ENCODE data around the gene SOST.

The SOST gene

GRCh38 chr17:43754947-43755346 lies 3.6 kb downstream of the SOST start:
- in situ Hi-C loops (cut with HindIII; ENCODE audit: low sequenced_read_pairs): loop anchor here (5.0 to 10.0 kb wide), 2 partner anchors 58 to 170 kb away; no protein-coding TSS in a partner anchor
- no peak for TF ChIP-seq CTCF (IDR thresholded peaks at IDR 0.05; ENCODE audit: low read depth, low read length, missing control alignments)

GRCh38 chr17:43753493-43754129 lies 5.0 kb downstream of the SOST start:
- in situ Hi-C loops (cut with HindIII; ENCODE audit: low sequenced_read_pairs): loop anchor here (5.0 to 10.0 kb wide), 2 partner anchors 56 to 169 kb away; no protein-coding TSS in a partner anchor
- no peak for DNase-seq (ENCODE audit: low read depth)
- TF ChIP-seq CTCF (IDR thresholded peaks at IDR 0.05; ENCODE audit: low read depth, low read length, missing control alignments): no peak
- no peak overlapping the region for H3K4me3 ChIP-seq (ENCODE audit: low read depth, low read length)

More at GRCh38 chr17:43754947-43755346, 3.6 kb downstream of the SOST start:
- no peak for DNase-seq (ENCODE audit: low read depth)
- H3K4me3 ChIP-seq (ENCODE audit: low read depth, low read length): no peak overlapping the region

- in situ Hi-C loops (cut with HindIII; ENCODE audit: low sequenced_read_pairs): loop anchor here (5.0 to 10.0 kb wide), 2 partner anchors 53 to 165 kb away; no protein-coding TSS in a partner anchor
- no peak for DNase-seq (ENCODE audit: low read depth)
- H3K4me3 ChIP-seq (ENCODE audit: low read depth, low read length): no peak overlapping the region
- no peak for TF ChIP-seq CTCF (IDR thresholded peaks at IDR 0.05; ENCODE audit: low read depth, low read length, missing control alignments)
Observed at GRCh38 chr17:43750153-43750552, 8.4 kb downstream of the SOST start.

- no peak overlapping the region for H3K4me3 ChIP-seq (ENCODE audit: low read depth, low read length)
- DNase-seq (ENCODE audit: low read depth): no peak
- in situ Hi-C loops (cut with HindIII; ENCODE audit: low sequenced_read_pairs): no loop called here
- TF ChIP-seq CTCF (IDR thresholded peaks at IDR 0.05; ENCODE audit: low read depth, low read length, missing control alignments): no peak
Observed at GRCh38 chr17:43745541-43745940, 13.1 kb downstream of the SOST start.

- in situ Hi-C loops (cut with HindIII; ENCODE audit: low sequenced_read_pairs): no loop called here
- H3K4me3 ChIP-seq (ENCODE audit: low read depth, low read length): no peak overlapping the region
- no peak for DNase-seq (ENCODE audit: low read depth)
- TF ChIP-seq CTCF (IDR thresholded peaks at IDR 0.05; ENCODE audit: low read depth, low read length, missing control alignments): no peak
Observed at GRCh38 chr17:43741636-43742035, 17.0 kb downstream of the SOST start.

- no peak for DNase-seq (ENCODE audit: low read depth)
- TF ChIP-seq CTCF (IDR thresholded peaks at IDR 0.05; ENCODE audit: low read depth, low read length, missing control alignments): no peak
- H3K4me3 ChIP-seq (ENCODE audit: low read depth, low read length): no peak overlapping the region
- in situ Hi-C loops (cut with HindIII; ENCODE audit: low sequenced_read_pairs): no loop called here
Observed at GRCh38 chr17:43740541-43740940, 18.1 kb downstream of the SOST start.

All from astrocyte of the cerebellum (primary cell).